CD4-positive, alpha-beta T cell (primary cell): ENCODE results near the gene EMP1. TPM values are rescaled to one million over a fixed set of nuclear protein-coding genes. Genes with fewer than 3 reads are reported as not detected.

Experiments used
- ATAC-seq: fragments of 200-7000 bp; cut with Tn5 transposase; one replicate; pipeline ENCODE4 v1.10.0; 2022; ENCODE audit warnings: mild to moderate bottlenecking; ENCODE audit not compliant: poor library complexity
- CTCF ChIA-PET: fragments of 350-600 bp; sonication (Branson Sonifier 250); formaldehyde crosslinking; loops from one replicate; lab custom pipeline; 2021; ENCODE audit warnings: antibody characterized with exemption, inconsistent platforms; lab: Charles Lee
- POLR2A ChIA-PET: fragments of 350-600 bp; sonication (Branson Sonifier 250); formaldehyde crosslinking; loops from one replicate; lab custom pipeline; 2021; ENCODE audit warnings: antibody characterized with exemption, inconsistent platforms; lab: Charles Lee
- DNase-seq, 14 experiments: peaks; one replicate each; pipeline ENCODE4 v3.0.0-alpha.2; 2013 to 2020; ENCODE audit warnings: mixed read lengths in 2 of 14
- H3K27ac ChIP-seq, 2 donors: one replicate each; pipeline versions ENCODE4 v1.5.1 to v1.7.0; 2013; ENCODE audit warnings: low read length in 2 of 2, low read depth in 1 of 2, mild to moderate bottlenecking in 1 of 2
- H3K27me3 ChIP-seq, 2 experiments: 1 replicate in 1 of 2; 2 replicates in 1 of 2; pipeline versions ENCODE4 v1.6.1 to v1.7.0; 2013; ENCODE audit warnings: low read length in 2 of 2, control low read depth in 1 of 2, mild to moderate bottlenecking in 1 of 2, moderate library complexity in 1 of 2; ENCODE audit not compliant: insufficient read depth in 2 of 2, control insufficient read depth in 1 of 2
- H3K36me3 ChIP-seq: one replicate; pipeline ENCODE4 v1.6.1; 2013; ENCODE audit warnings: low read length, control low read depth; ENCODE audit not compliant: insufficient read depth
- H3K4me1 ChIP-seq: one replicate; pipeline ENCODE4 v1.6.1; 2013; ENCODE audit warnings: low read length, control low read depth; ENCODE audit not compliant: insufficient read depth
- H3K4me3 ChIP-seq: one replicate; pipeline ENCODE4 v1.5.1; 2013; ENCODE audit warnings: mild to moderate bottlenecking, low read length, moderate library complexity
- H3K9me3 ChIP-seq, 2 experiments: 1 replicate in 1 of 2; 2 replicates in 1 of 2; pipeline versions ENCODE4 v1.6.1 to v1.7.0; 2013; ENCODE audit warnings: low read length in 2 of 2, mild to moderate bottlenecking in 2 of 2, control low read depth in 1 of 2, moderate library complexity in 1 of 2; ENCODE audit not compliant: control insufficient read depth in 1 of 2, insufficient read depth in 1 of 2
- H3K27ac Mint-ChIP-seq: one replicate; pipeline ENCODE4 v1.8.0; 2020; ENCODE audit warnings: mixed read lengths
- H3K27me3 Mint-ChIP-seq: one replicate; pipeline ENCODE4 v1.8.0; 2021; ENCODE audit warnings: mixed read lengths
- H3K36me3 Mint-ChIP-seq: one replicate; pipeline ENCODE4 v1.8.0; 2021; ENCODE audit warnings: low read depth, mixed read lengths
- H3K4me1 Mint-ChIP-seq: one replicate; pipeline ENCODE4 v1.8.0; 2021; ENCODE audit warnings: low read depth, mixed read lengths
- H3K4me3 Mint-ChIP-seq: one replicate; pipeline ENCODE4 v1.8.0; 2020; ENCODE audit warnings: mild to moderate bottlenecking, mixed read lengths
- H3K9me3 Mint-ChIP-seq: one replicate; pipeline ENCODE4 v1.8.0; 2020; ENCODE audit warnings: mixed read lengths
- CTCF ChIP-seq: fragments of 200-600 bp; IDR thresholded peaks from one replicate; pipeline ENCODE4 v1.8.0; 2022; ENCODE audit warnings: antibody characterized with exemption, mild to moderate bottlenecking
- intact Hi-C, 2 experiments: fragments of 100-400 bp; cut with DNase I in 1 of 2; cut with micrococcal nuclease in 1 of 2; formaldehyde crosslinking; loops; one replicate each; pipeline versions ENCODE4 v1.15.1 to v1.9.0; 2023 to 2025; cut with DNase I, micrococcal nuclease
- total RNA-seq, 174 experiments: library from RNA in 2 of 174; stranded (reverse) in 2 of 174; gene quantifications; one replicate each; pipeline ENCODE4 v1.2.3 and lab custom pipeline; 2021 to 2026

Gene EMP1
- total RNA-seq, 2 experiments from 2014 or later = 9.0 to 9.1 TPM

- no peak overlapping the region for H3K4me3 Mint-ChIP-seq
- Histone ChIP-seq H3K36me3 (no peaks in the 10 kb centered on the region), H3K4me3 (no peak overlapping the region), H3K9me3 (no peaks in the 10 kb centered on the region), H3K27ac (no peak overlapping the region), H3K4me1 (no peaks in the 10 kb centered on the region), H3K27me3 (peaks cover 0 to 4% of the 10 kb centered on the region in 2 experiments)
- no peak for DNase-seq
- CTCF ChIA-PET = no interaction called here
- no peak for ATAC-seq
- TF ChIP-seq CTCF = no peak
- H3K36me3 Mint-ChIP-seq = no peaks in the 10 kb centered on the region
- H3K27me3 Mint-ChIP-seq = peaks cover 30% of the 10 kb centered on the region
- POLR2A ChIA-PET = no interaction called here
- intact Hi-C loops = no loop called here
- H3K4me1 Mint-ChIP-seq = no peaks in the 10 kb centered on the region
- no peaks in the 10 kb centered on the region for H3K9me3 Mint-ChIP-seq
- no peak overlapping the region for H3K27ac Mint-ChIP-seq
These were observed 51.1 kb downstream of the EMP1 start for GRCh38 chr12:13247596-13247995.

DNA sequence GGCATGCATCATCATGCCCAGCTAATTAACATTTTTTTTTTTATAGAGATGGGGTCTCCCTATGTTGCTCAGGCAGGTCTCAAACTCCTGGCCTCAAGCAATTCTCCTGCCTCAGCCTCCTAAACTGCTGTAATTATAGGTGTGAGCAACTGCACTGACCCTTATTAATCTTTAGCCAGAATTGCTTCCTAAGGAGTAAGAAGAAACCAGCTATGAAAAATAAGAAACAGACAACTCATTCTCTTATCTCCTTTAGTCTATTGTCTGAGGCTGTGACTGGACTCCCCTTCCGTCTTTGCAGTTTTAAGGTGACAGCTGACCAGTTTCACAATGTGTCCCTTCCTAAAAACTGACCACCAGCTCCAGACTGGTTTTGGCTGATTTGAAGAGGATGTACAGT is 52.4 kb downstream of the EMP1 start:
- Mint-ChIP-seq H3K4me1 (no peaks in the 10 kb centered on the region), H3K4me3 (no peak overlapping the region), H3K9me3 (no peaks in the 10 kb centered on the region), H3K27me3 (peaks cover 30% of the 10 kb centered on the region), H3K36me3 (no peaks in the 10 kb centered on the region), H3K27ac (no peak overlapping the region)
- H3K4me3 ChIP-seq = no peak overlapping the region
- H3K27ac ChIP-seq = no peak overlapping the region
- no peak for ATAC-seq
- ChIA-PET CTCF (no interaction called here), POLR2A (no interaction called here)
- no peaks in the 10 kb centered on the region for H3K9me3 ChIP-seq
- no peak for DNase-seq
- no peaks in the 10 kb centered on the region for H3K36me3 ChIP-seq
- intact Hi-C loops = no loop called here
- H3K27me3 ChIP-seq = peaks cover 0 to 4% of the 10 kb centered on the region in 2 experiments
- H3K4me1 ChIP-seq = no peaks in the 10 kb centered on the region
- no peak for TF ChIP-seq CTCF

- no peak overlapping the region for H3K27ac Mint-ChIP-seq
- Histone ChIP-seq H3K9me3 (no peaks in the 10 kb centered on the region), H3K36me3 (no peaks in the 10 kb centered on the region), H3K4me3 (no peak overlapping the region), H3K27me3 (peaks cover 0 to 2% of the 10 kb centered on the region in 2 experiments), H3K27ac (no peak overlapping the region), H3K4me1 (no peaks in the 10 kb centered on the region)
- no peak overlapping the region for H3K4me3 Mint-ChIP-seq
- DNase-seq (no peak), ATAC-seq (no peak)
- POLR2A ChIA-PET = no interaction called here
- H3K4me1 Mint-ChIP-seq = no peaks in the 10 kb centered on the region
- H3K27me3 Mint-ChIP-seq = peaks cover 30% of the 10 kb centered on the region
- no peaks in the 10 kb centered on the region for H3K9me3 Mint-ChIP-seq
- CTCF ChIA-PET = no interaction called here
- TF ChIP-seq CTCF = no peak
- intact Hi-C loops = no loop called here
- H3K36me3 Mint-ChIP-seq = no peaks in the 10 kb centered on the region
These were observed 53.9 kb downstream of the EMP1 start for GRCh38 chr12:13250416-13250815.
